ENCODE data around the gene PRKACB. TPM values are rescaled to one million over a fixed set of nuclear protein-coding genes. Genes with fewer than 3 reads are reported as not detected.

The PRKACB gene
- polyA plus RNA-seq, 1 donor (not counting 4 experiments of a cell fraction or from before 2014, with no cell fraction given): 15.3 TPM

GRCh38 chr1:84254703-84255238, 110.7 kb downstream of the PRKACB start:
- dilution Hi-C loops (cut with MboI; ENCODE audit: extremely low pct_ligation_motif_present, low sequenced_read_pairs): no loop called here
- Histone ChIP-seq H3K9me1 (ENCODE audit: control insufficient read depth, extremely low read depth, insufficient read depth, low read length) (no peaks in the 10 kb centered on the region), H3K4me3 (ENCODE audit: control insufficient read depth in 2 of 3, extremely low read depth in 1 of 3, insufficient read depth in 2 of 3, low read depth in 1 of 3, low read length in 3 of 3) (no peak overlapping the region), H3K9me3 (ENCODE audit: control insufficient read depth, low read depth, low read length) (no peaks in the 10 kb centered on the region), H3K9ac (ENCODE audit: control insufficient read depth, extremely low read depth, insufficient read depth, low read length) (no peak overlapping the region), H4K20me1 (ENCODE audit: control insufficient read depth, extremely low read depth, insufficient read depth, low read length) (no peaks in the 10 kb centered on the region), H3K27me3 (ENCODE audit: control insufficient read depth, extremely low read depth, insufficient read depth, low read length) (peaks cover 3% of the 10 kb centered on the region), H2AFZ (ENCODE audit: control insufficient read depth, low read length) (no peak overlapping the region), H3K4me2 (ENCODE audit: control insufficient read depth, extremely low read depth, insufficient read depth, low read depth, low read length) (no peak overlapping the region), H3K36me3 (ENCODE audit: control insufficient read depth in 2 of 2, extremely low read depth in 1 of 2, insufficient read depth in 2 of 2, low read length in 2 of 2) (no peaks in the 10 kb centered on the region), H3K79me2 (ENCODE audit: control insufficient read depth, insufficient read depth, low read length) (no peaks in the 10 kb centered on the region), H3K4me1 (ENCODE audit: control insufficient read depth, extremely low read depth, insufficient read depth, low read length) (peaks cover 10% of the 10 kb centered on the region), H3K27ac (ENCODE audit: control insufficient read depth, insufficient read depth, low read length) (no peak overlapping the region)
- FAIRE-seq (no peak), DNase-seq (ENCODE audit: low read depth, low spot score) (no peak)
- no peak for TF ChIP-seq EZH2 (IDR thresholded peaks at IDR 0.05; ENCODE audit: low read length)
- no peak for TF ChIP-seq CTCF (optimal IDR thresholded peaks at IDR 0.05 in 1 of 3, IDR thresholded peaks at IDR 0.05 in 1 of 3, conservative IDR thresholded peaks at IDR 0.05 in 1 of 3; ENCODE audit: extremely low read depth in 1 of 3, insufficient read depth in 2 of 3, low read length in 3 of 3)

- TF ChIP-seq EZH2 (IDR thresholded peaks at IDR 0.05; ENCODE audit: low read length) (no peak), CTCF (optimal IDR thresholded peaks at IDR 0.05 in 1 of 3, IDR thresholded peaks at IDR 0.05 in 1 of 3, conservative IDR thresholded peaks at IDR 0.05 in 1 of 3; ENCODE audit: extremely low read depth in 1 of 3, insufficient read depth in 2 of 3, low read length in 3 of 3) (no peak)
- no peaks in the 10 kb centered on the region for H3K9me3 ChIP-seq (ENCODE audit: control insufficient read depth, low read depth, low read length)
- H3K9ac ChIP-seq (ENCODE audit: control insufficient read depth, extremely low read depth, insufficient read depth, low read length): no peak overlapping the region
- peaks cover 10% of the 10 kb centered on the region for H3K4me1 ChIP-seq (ENCODE audit: control insufficient read depth, extremely low read depth, insufficient read depth, low read length)
- H3K27me3 ChIP-seq (ENCODE audit: control insufficient read depth, extremely low read depth, insufficient read depth, low read length): peaks cover 3% of the 10 kb centered on the region
- H3K4me2 ChIP-seq (ENCODE audit: control insufficient read depth, extremely low read depth, insufficient read depth, low read depth, low read length): no peak overlapping the region
- no peak for DNase-seq (ENCODE audit: low read depth, low spot score)
- dilution Hi-C loops (cut with MboI; ENCODE audit: extremely low pct_ligation_motif_present, low sequenced_read_pairs): no loop called here
- H2AFZ ChIP-seq (ENCODE audit: control insufficient read depth, low read length): no peak overlapping the region
- no peaks in the 10 kb centered on the region for H3K79me2 ChIP-seq (ENCODE audit: control insufficient read depth, insufficient read depth, low read length)
- no peaks in the 10 kb centered on the region for H4K20me1 ChIP-seq (ENCODE audit: control insufficient read depth, extremely low read depth, insufficient read depth, low read length)
- H3K36me3 ChIP-seq (ENCODE audit: control insufficient read depth in 2 of 2, extremely low read depth in 1 of 2, insufficient read depth in 2 of 2, low read length in 2 of 2): no peaks in the 10 kb centered on the region
- FAIRE-seq: no peak
- H3K9me1 ChIP-seq (ENCODE audit: control insufficient read depth, extremely low read depth, insufficient read depth, low read length): no peaks in the 10 kb centered on the region
- no peak overlapping the region for H3K4me3 ChIP-seq (ENCODE audit: control insufficient read depth in 2 of 3, extremely low read depth in 1 of 3, insufficient read depth in 2 of 3, low read depth in 1 of 3, low read length in 3 of 3)
- no peak overlapping the region for H3K27ac ChIP-seq (ENCODE audit: control insufficient read depth, insufficient read depth, low read length)
Observed at GRCh38 chr1:84255582-84255981, 111.5 kb downstream of the PRKACB start.
